ENCODE results near the gene AMOTL1.

- TF ChIP-seq CTCF (IDR thresholded peaks at IDR 0.05; ENCODE audit: extremely low read depth in 1 of 2, insufficient read depth in 1 of 2, low read depth in 1 of 2, low read length in 2 of 2) (no peak), EZH2 (IDR thresholded peaks at IDR 0.05; ENCODE audit: borderline replicate concordance, low read depth, low read length, severe bottlenecking) (no peak), POLR2AphosphoS5 (IDR thresholded peaks at IDR 0.05; ENCODE audit: insufficient read depth, low read depth, low read length) (no peak)
Observed at GRCh38 chr11:94868468-94868867, 100.3 kb downstream of the AMOTL1 start.

All from endothelial cell of umbilical vein (primary cell).